BLaER1 (cell line): Measurements from ENCODE around the gene ADGRB2.

Experiments
- H3K27ac ChIP-seq: shearing (Covaris generic); formaldehyde crosslinking; 2 replicates; pipeline ENCODE4 v1.8.1; 2022
- H3K27me3 ChIP-seq: shearing (Covaris generic); formaldehyde crosslinking; 2 replicates; pipeline ENCODE4 v1.8.1; 2022
- H3K36me3 ChIP-seq: shearing (Covaris generic); formaldehyde crosslinking; 2 replicates; pipeline ENCODE4 v1.8.1; 2022
- H3K4me1 ChIP-seq: shearing (Covaris generic); formaldehyde crosslinking; 2 replicates; pipeline ENCODE4 v1.8.1; 2022
- H3K4me2 ChIP-seq: shearing (Covaris generic); formaldehyde crosslinking; 2 replicates; pipeline ENCODE4 v1.8.1; 2022
- H3K4me3 ChIP-seq: shearing (Covaris generic); formaldehyde crosslinking; 2 replicates; pipeline ENCODE4 v1.8.1; 2022
- H3K9ac ChIP-seq: shearing (Covaris generic); formaldehyde crosslinking; 2 replicates; pipeline ENCODE4 v1.8.1; 2022
- H3K9me3 ChIP-seq: shearing (Covaris generic); formaldehyde crosslinking; 2 replicates; pipeline ENCODE4 v1.8.1; 2022
- H4K20me1 ChIP-seq: shearing (Covaris generic); formaldehyde crosslinking; 2 replicates; pipeline ENCODE4 v1.8.1; 2022
- Cebpa-rat ChIP-seq: shearing (Covaris generic); IDR thresholded peaks from 2 replicates; pipeline ENCODE4 v1.8.1; 2022

The ADGRB2 gene

GRCh38 chr1:31679676-31680230 is 84.4 kb downstream of the ADGRB2 start:
- Histone ChIP-seq H3K4me1 (peaks cover 10% of the 10 kb centered on the region; the same call in 1 of the 2 replicates), H3K27ac (no peak overlapping the region), H3K9ac (no peak overlapping the region), H3K9me3 (no peaks in the 10 kb centered on the region), H3K36me3 (no peaks in the 10 kb centered on the region), H3K4me3 (no peak overlapping the region), H3K4me2 (no peak overlapping the region), H4K20me1 (no peaks in the 10 kb centered on the region), H3K27me3 (no peaks in the 10 kb centered on the region)
- no peak for TF ChIP-seq Cebpa-rat

GRCh38 chr1:31679091-31679490 is 85.0 kb downstream of the ADGRB2 start:
- no peak overlapping the region for H3K27ac ChIP-seq
- H3K4me1 ChIP-seq = peaks cover 10% of the 10 kb centered on the region; the same call in 1 of the 2 replicates
- TF ChIP-seq Cebpa-rat = no peak
- no peaks in the 10 kb centered on the region for H4K20me1 ChIP-seq
- no peak overlapping the region for H3K4me3 ChIP-seq
- no peak overlapping the region for H3K9ac ChIP-seq
- no peaks in the 10 kb centered on the region for H3K36me3 ChIP-seq
- no peak overlapping the region for H3K4me2 ChIP-seq
- H3K9me3 ChIP-seq = no peaks in the 10 kb centered on the region
- no peaks in the 10 kb centered on the region for H3K27me3 ChIP-seq

GRCh38 chr1:31678681-31679080 is 85.5 kb downstream of the ADGRB2 start:
- H3K4me2 ChIP-seq = no peak overlapping the region
- H4K20me1 ChIP-seq = no peaks in the 10 kb centered on the region
- H3K9ac ChIP-seq = no peak overlapping the region
- no peak overlapping the region for H3K27ac ChIP-seq
- no peak for TF ChIP-seq Cebpa-rat
- no peaks in the 10 kb centered on the region for H3K9me3 ChIP-seq
- H3K4me1 ChIP-seq = peaks cover 10% of the 10 kb centered on the region; the same call in 1 of the 2 replicates
- H3K4me3 ChIP-seq = no peak overlapping the region
- H3K27me3 ChIP-seq = no peaks in the 10 kb centered on the region
- no peaks in the 10 kb centered on the region for H3K36me3 ChIP-seq

- Histone ChIP-seq H3K4me3 (no peak overlapping the region), H3K4me1 (peaks cover 10% of the 10 kb centered on the region; the same call in 1 of the 2 replicates), H3K4me2 (no peak overlapping the region), H3K36me3 (no peaks in the 10 kb centered on the region), H3K27ac (no peak overlapping the region), H3K9ac (no peak overlapping the region), H4K20me1 (no peaks in the 10 kb centered on the region), H3K9me3 (no peaks in the 10 kb centered on the region), H3K27me3 (no peaks in the 10 kb centered on the region)
- no peak for TF ChIP-seq Cebpa-rat
Observed at GRCh38 chr1:31677949-31678348, 86.2 kb downstream of the ADGRB2 start.

GRCh38 chr1:31677401-31677800 is 86.7 kb downstream of the ADGRB2 start:
- no peaks in the 10 kb centered on the region for H3K36me3 ChIP-seq
- no peak for TF ChIP-seq Cebpa-rat
- no peaks in the 10 kb centered on the region for H3K27me3 ChIP-seq
- H3K4me1 ChIP-seq = peaks cover 10% of the 10 kb centered on the region; the same call in 1 of the 2 replicates
- H3K27ac ChIP-seq = no peak overlapping the region
- H3K9me3 ChIP-seq = no peaks in the 10 kb centered on the region
- H3K4me2 ChIP-seq = no peak overlapping the region
- no peak overlapping the region for H3K9ac ChIP-seq
- H4K20me1 ChIP-seq = no peaks in the 10 kb centered on the region
- H3K4me3 ChIP-seq = no peak overlapping the region
